Activated naive CD4-positive, alpha-beta T cell treated with anti-CD3 and anti-CD28 coated beads, Interleukin-2, amount 10 ng/mL, durations not matched to agents 7 days and 5 days (primary cell): ENCODE data around the gene MOB3A.
"Not testable (repeated sequence)": the region's sequence is repeated elsewhere in the genome, so short reads cannot be mapped to it uniquely, and the experiment has no call there.

Experiments
- CTCF ChIA-PET: fragments of 350-600 bp; sonication (Branson Sonifier 250); formaldehyde crosslinking; loops from one replicate; lab custom pipeline; 2021; ENCODE audit warnings: antibody characterized with exemption; lab: Charles Lee
- DNase-seq: peaks from one replicate; pipeline ENCODE4 v3.0.0-alpha.2; 2020
- H3K27ac Mint-ChIP-seq: one replicate; pipeline ENCODE4 v1.8.0; 2021; ENCODE audit warnings: mild to moderate bottlenecking, moderate library complexity, mixed read lengths
- H3K27me3 Mint-ChIP-seq: one replicate; pipeline ENCODE4 v1.8.0; 2021; ENCODE audit warnings: mild to moderate bottlenecking, mixed read lengths
- H3K36me3 Mint-ChIP-seq: one replicate; pipeline ENCODE4 v1.8.0; 2021; ENCODE audit warnings: mixed read lengths
- H3K4me1 Mint-ChIP-seq: one replicate; pipeline ENCODE4 v1.8.0; 2021; ENCODE audit warnings: mixed read lengths
- H3K4me3 Mint-ChIP-seq: one replicate; pipeline ENCODE4 v1.8.0; 2021; ENCODE audit warnings: mild to moderate bottlenecking, moderate library complexity, mixed read lengths
- H3K9me3 Mint-ChIP-seq: one replicate; pipeline ENCODE4 v1.8.0; 2021; ENCODE audit warnings: mixed read lengths

The MOB3A gene

DNA sequence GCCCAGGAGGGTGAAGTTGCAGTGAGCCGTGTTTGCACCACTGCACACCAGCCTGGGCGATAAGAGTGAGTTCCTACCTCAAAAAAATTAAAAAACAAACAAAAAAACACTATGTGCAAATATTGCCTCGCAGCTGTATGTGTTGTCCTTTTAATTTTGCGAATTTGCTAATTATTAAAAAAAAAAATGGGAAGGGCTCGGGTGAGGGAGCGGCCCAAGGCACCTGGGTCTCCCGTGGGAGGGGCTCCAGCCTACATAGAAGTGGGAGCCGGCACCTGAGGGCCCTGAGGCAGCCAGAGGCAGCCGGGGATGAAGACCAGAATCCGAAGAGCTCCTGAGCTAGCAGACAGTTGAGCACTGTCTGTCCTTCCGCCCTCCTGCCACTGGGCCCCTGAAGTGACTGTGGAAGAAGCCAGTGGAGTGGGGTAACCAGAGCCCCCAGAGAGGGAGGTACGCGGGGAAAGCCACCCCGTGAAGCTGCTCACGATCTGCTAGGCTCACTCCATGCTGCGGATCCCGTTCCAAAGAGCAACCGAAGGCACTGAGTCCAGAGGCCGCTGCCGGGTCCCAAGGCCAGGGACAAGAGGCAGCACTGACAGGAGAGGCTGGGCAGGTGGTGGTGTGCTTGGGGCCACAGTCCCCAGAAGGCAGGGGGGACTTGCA, 7.0 kb upstream of the MOB3A start:
- Mint-ChIP-seq H3K27ac (no peak overlapping the region), H3K9me3 (peaks cover 8% of the 10 kb centered on the region), H3K4me1 (peaks cover under 1% of the 10 kb centered on the region), H3K36me3 (peaks cover 52% of the 10 kb centered on the region), H3K4me3 (no peak overlapping the region), H3K27me3 (no peaks in the 10 kb centered on the region)
- no peak for DNase-seq
- CTCF ChIA-PET: no interaction called here

DNA sequence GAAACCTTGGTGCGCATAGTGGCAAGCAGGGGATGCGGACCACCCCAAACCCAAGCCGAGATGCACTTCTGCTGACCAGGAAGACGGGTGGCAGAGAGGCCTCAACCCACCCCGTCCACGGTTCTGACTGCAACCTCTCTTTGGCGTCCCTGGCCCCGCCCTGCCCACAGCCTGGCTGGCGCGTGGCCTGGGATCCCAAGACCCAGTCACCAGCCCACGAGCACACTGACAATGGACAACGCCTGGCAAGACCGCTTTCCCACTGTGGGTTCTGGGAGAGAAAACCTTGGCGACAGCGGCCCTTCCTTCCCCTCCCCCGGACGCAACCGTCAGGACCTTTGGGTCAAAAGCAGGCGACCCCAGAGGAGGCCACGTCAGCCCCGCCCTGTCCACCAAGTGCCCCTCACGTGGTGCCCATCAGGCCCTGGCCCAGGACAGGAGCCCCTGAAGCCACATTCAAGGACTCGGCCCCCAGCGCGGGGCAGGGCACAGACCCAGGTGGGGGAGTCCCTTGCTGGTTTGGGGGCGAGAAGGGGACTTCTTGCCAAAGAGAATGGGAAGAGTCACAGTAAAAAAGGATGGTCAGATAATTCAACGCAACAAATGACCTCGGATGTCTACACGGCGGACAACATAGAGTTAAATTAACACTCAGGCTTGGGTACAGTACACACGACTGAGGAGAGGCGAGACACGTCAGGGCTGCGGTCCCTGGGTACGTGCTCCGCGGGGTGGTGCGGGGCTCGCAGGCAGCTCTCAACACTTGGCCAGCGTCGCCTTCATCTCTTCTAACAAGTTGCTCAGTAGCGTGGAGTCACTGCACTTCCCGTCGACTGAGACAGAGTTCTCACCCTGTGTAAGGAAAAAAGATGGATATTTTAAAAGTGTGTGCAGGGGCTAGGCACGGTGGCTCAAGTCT, 5.5 kb upstream of the MOB3A start:
- DNase-seq: no peak
- H3K4me3 Mint-ChIP-seq: no peak overlapping the region
- H3K9me3 Mint-ChIP-seq: peaks cover 8% of the 10 kb centered on the region
- CTCF ChIA-PET: no interaction called here
- peaks cover 41% of the 10 kb centered on the region for H3K36me3 Mint-ChIP-seq
- no peaks in the 10 kb centered on the region for H3K27me3 Mint-ChIP-seq
- no peak overlapping the region for H3K27ac Mint-ChIP-seq
- H3K4me1 Mint-ChIP-seq: peaks cover 14% of the 10 kb centered on the region

DNA sequence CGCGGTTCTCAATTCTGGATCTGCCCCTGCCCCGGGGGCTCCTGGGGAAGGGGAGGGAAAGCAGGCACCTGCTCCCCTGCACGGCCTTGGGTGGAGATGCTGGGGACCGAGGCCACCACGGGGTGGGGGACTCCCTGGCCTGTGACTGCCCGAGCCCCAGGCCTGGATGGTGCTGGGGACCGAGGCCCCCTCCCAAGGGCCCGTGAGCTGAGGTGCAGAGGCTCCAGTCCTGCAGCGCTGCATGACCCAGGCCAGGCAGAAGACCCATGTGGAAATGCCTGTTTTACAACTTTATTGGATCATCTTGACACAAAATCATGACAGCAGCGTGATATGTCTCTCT, 4.6 kb upstream of the MOB3A start:
- Mint-ChIP-seq H3K4me1 (peaks cover 14% of the 10 kb centered on the region), H3K4me3 (no peak overlapping the region), H3K27me3 (peaks cover 4% of the 10 kb centered on the region), H3K36me3 (peaks cover 33% of the 10 kb centered on the region), H3K27ac (no peak overlapping the region), H3K9me3 (peaks cover 8% of the 10 kb centered on the region)
- CTCF ChIA-PET: no interaction called here
- DNase-seq: no peak

DNA sequence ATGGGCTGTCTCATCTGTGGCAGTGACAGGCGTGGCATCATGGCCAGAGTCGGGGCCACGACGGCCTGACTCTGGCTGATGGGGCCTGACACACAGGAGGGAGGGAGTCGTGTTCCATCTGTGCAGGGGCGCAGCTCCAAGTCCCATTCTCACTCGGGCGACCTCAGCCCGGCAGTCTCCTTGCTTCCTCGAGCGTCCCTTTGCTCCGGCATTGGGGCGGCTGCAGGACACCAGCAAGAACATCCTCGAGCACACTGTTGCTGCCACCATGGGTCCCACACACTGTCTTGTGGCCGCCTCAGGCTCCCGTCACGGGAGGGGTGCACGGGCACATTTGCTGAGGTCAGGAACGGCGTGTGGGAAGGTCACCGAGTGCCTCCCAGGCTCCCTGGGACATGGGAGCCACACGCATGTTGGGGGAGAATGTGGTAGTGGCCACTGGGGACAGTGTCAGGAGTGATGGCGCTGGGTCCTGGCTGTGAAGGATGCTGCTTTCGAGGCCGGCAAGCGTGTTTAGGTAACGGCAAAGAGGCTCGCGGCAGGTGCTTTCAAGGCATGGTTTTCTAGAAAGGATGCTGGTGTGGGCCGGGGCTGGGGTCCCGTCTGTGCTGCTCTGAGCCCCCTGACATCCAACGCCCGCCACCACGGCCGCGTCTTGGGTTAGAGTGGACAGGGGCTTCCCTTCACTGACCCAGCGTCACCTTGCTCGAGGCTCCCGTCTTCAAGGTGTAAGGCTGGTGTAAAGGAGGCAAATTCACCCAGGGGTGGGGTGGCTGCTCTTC, 4.0 kb upstream of the MOB3A start:
- H3K27me3 Mint-ChIP-seq: peaks cover 4% of the 10 kb centered on the region
- CTCF ChIA-PET: no interaction called here
- H3K4me3 Mint-ChIP-seq: no peak overlapping the region
- DNase-seq: no peak
- peaks cover 3% of the 10 kb centered on the region for H3K9me3 Mint-ChIP-seq
- H3K27ac Mint-ChIP-seq: no peak overlapping the region
- peaks cover 14% of the 10 kb centered on the region for H3K4me1 Mint-ChIP-seq
- peaks cover 32% of the 10 kb centered on the region for H3K36me3 Mint-ChIP-seq

DNA sequence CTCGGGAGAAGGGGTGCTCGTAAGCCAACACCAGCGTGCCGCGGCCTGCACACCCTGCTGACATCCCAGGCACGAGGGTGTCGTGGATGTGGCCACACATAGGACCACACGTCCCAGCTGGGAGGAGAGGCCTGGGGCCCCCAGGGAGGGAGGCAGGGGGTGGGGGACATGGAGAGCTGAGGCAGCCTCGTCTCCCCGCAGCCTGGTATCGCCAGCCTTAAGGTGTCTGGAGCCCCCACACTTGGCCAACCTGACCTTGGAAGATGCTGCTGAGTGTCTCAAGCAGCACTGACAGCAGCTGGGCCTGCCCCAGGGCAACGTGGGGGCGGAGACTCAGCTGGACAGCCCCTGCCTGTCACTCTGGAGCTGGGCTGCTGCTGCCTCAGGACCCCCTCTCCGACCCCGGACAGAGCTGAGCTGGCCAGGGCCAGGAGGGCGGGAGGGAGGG, 3.0 kb upstream of the MOB3A start:
- DNase-seq: no peak
- Mint-ChIP-seq H3K4me1 (peaks cover 23% of the 10 kb centered on the region), H3K4me3 (no peak overlapping the region), H3K36me3 (peaks cover 30% of the 10 kb centered on the region), H3K27ac (no peak overlapping the region), H3K9me3 (no peaks in the 10 kb centered on the region), H3K27me3 (peaks cover 4% of the 10 kb centered on the region)
- CTCF ChIA-PET: no interaction called here

DNA sequence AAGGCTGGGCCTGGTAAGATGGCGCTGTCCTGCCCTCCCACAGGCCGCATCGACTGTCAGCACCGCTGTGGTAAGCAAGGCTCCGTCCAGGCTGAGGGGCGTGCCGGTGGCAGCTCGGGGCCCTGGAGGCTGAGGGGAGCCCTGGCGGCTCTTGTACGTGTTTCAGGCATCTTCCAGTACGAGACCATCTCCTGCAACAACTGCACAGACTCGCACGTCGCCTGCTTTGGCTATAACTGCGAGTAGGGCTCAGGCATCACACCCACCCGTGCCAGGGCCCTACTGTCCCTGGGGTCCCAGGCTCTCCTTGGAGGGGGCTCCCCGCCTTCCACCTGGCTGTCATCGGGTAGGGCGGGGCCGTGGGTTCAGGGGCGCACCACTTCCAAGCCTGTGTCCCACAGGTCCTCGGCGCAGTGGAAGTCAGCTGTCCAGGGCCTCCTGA, 1.8 kb upstream of the MOB3A start:
- no peak for DNase-seq
- peak overlapping the region; percentile 80 for H3K4me3 Mint-ChIP-seq
- H3K36me3 Mint-ChIP-seq: peaks cover 31% of the 10 kb centered on the region
- H3K27ac Mint-ChIP-seq: no peak overlapping the region
- no peaks in the 10 kb centered on the region for H3K9me3 Mint-ChIP-seq
- peaks cover 32% of the 10 kb centered on the region for H3K4me1 Mint-ChIP-seq
- H3K27me3 Mint-ChIP-seq: peaks cover 4% of the 10 kb centered on the region
- CTCF ChIA-PET: interaction anchor here (0.6 kb wide), 1 partner anchor 45 kb away, joined by 4 read pairs; no protein-coding TSS in a partner anchor

DNA sequence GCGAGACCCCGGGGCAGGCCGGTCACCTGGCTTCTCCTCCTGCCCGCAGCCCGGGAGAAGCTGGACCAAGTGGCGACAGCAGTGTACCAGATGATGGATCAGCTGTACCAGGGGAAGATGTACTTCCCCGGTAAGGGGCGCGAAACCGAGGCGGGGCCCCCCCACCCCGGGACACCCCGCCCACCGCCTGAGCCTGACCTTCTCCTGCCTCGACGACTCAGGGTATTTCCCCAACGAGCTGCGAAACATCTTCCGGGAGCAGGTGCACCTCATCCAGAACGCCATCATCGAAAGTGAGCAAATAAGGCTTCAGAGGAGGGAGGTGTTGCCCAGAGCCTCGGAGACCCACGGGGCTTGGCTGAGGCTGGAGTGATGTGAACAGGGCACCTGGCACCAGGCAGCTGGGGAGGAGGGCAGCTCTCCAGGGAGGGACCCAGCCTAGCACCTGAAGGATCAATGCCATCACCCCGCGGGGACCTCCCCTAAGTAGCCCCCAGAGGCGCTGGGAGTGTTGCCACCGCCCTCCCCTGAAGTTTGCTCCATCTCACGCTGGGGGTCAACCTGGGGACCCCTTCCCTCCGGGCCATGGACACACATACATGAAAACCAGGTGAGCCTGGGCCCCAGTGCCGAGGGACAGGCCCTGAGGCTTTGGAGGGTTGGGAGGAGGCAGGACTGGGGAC, 1.2 kb upstream of the MOB3A start:
- DNase-seq: peak; percentile 71
- peaks cover 4% of the 10 kb centered on the region for H3K27me3 Mint-ChIP-seq
- H3K4me3 Mint-ChIP-seq: peak overlapping the region; percentile 80
- CTCF ChIA-PET: interaction anchor here (1.2 kb wide), 1 partner anchor 75 kb away, joined by 3 read pairs; no protein-coding TSS in a partner anchor
- no peaks in the 10 kb centered on the region for H3K9me3 Mint-ChIP-seq
- H3K4me1 Mint-ChIP-seq: peaks cover 35% of the 10 kb centered on the region
- H3K36me3 Mint-ChIP-seq: peaks cover 33% of the 10 kb centered on the region
- peak overlapping the region; percentile 93 for H3K27ac Mint-ChIP-seq

DNA sequence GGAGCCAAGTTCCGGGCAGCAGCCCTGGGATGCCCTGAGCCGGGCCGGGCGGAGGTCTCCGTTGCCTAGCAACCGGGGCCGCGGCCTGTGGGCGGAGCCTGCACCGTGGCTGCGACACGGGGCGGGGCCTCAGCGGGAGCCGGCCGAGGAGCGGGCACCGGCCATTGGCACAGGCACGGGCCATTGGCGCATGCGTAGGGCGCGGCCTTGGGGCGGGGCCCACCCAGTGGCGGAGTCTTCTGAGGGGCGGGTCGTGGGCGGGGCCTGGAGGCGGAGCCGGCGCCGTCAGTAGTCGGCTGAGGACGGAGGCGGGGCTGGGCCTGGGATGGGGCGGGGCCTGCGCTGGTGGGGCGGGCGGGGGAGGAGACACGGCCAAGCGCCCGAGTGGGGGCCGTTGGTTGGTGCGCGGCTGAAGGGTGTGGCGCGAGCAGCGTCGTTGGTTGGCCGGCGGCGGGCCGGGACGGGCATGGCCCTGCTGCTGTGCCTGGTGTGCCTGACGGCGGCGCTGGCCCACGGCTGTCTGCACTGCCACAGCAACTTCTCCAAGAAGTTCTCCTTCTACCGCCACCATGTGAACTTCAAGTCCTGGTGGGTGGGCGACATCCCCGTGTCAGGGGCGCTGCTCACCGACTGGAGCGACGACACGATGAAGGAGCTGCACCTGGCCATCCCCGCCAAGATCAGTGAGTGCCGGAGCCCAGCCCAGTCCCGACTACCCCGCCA, 515 bp upstream of the MOB3A start, which contains the start of gene IZUMO4:
IZUMO4 (plus strand) TSS at position 436 of the 723 bp plus-strand sequence; CDS start at position 467, 31 bp downstream.
- Mint-ChIP-seq H3K9me3 (no peaks in the 10 kb centered on the region), H3K27ac (peak within 1 kb of the TSS; percentile 93), H3K27me3 (peaks cover 4% of the 10 kb centered on the region), H3K4me3 (peak within 1 kb of the TSS; percentile 99), H3K4me1 (peaks cover 35% of the 10 kb centered on the region), H3K36me3 (peaks cover 33% of the 10 kb centered on the region)
- CTCF ChIA-PET: interaction anchor here (1.2 kb wide), 1 partner anchor 75 kb away, joined by 3 read pairs; no protein-coding TSS in a partner anchor
- peak; percentile 100 for DNase-seq

DNA sequence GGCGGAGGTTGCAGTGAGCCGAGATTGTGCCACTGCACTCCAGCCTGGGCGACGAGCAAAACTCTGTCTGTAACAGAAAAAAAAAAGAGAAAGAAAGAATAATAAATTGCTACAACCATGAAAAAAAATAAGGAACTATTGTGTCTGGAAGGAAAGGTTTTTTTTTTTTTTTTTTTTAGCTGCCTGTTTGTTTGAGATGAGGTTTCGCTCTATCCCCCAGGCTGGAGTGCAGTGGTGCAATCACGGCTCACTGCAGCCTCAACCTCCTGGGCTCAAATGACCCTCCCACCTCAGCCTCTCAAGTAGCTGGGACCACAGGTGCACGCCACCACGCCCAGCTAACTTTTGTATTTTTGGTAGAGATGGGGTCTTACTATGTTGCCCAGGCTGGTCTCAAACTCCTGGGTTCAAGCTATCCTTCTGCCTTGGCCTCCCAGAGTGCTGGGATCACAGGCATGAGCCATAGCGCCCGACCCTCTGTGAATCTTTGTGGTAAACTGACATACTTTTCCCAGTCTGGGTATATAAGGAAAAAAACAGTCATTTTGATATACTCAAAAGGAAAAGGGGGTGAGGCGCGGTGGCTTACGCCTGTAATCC, 4.1 kb downstream of the MOB3A start:
- H3K36me3 Mint-ChIP-seq: peaks cover 57% of the 10 kb centered on the region
- H3K4me3 Mint-ChIP-seq, DNase-seq, H3K27me3 Mint-ChIP-seq, CTCF ChIA-PET, H3K27ac Mint-ChIP-seq, H3K9me3 Mint-ChIP-seq: not testable (repeated sequence)
- peaks cover 66% of the 10 kb centered on the region for H3K4me1 Mint-ChIP-seq

DNA sequence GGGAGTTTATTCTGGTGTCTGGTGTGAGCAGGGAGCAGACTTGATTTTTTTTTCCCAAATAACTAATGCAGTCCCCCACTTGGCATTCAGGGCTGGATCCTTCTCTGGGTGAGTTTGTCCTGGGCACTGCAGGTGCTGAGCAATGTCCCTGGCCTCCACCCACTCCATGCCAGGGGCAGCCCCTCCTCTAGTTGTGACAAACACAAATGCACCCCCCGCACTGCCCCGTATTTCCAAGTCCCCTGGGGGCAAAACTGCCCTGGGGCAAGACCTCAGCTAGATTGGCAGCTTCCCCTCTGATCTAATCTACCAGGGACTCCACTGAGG, 6.4 kb downstream of the MOB3A start:
- no peak for DNase-seq
- H3K27me3 Mint-ChIP-seq: peaks cover 6% of the 10 kb centered on the region
- peak overlapping the region; percentile 66 for H3K4me3 Mint-ChIP-seq
- H3K9me3 Mint-ChIP-seq: no peaks in the 10 kb centered on the region
- CTCF ChIA-PET: no interaction called here
- H3K36me3 Mint-ChIP-seq: peaks cover 62% of the 10 kb centered on the region
- H3K27ac Mint-ChIP-seq: peak overlapping the region; percentile 90
- peaks cover 76% of the 10 kb centered on the region for H3K4me1 Mint-ChIP-seq

DNA sequence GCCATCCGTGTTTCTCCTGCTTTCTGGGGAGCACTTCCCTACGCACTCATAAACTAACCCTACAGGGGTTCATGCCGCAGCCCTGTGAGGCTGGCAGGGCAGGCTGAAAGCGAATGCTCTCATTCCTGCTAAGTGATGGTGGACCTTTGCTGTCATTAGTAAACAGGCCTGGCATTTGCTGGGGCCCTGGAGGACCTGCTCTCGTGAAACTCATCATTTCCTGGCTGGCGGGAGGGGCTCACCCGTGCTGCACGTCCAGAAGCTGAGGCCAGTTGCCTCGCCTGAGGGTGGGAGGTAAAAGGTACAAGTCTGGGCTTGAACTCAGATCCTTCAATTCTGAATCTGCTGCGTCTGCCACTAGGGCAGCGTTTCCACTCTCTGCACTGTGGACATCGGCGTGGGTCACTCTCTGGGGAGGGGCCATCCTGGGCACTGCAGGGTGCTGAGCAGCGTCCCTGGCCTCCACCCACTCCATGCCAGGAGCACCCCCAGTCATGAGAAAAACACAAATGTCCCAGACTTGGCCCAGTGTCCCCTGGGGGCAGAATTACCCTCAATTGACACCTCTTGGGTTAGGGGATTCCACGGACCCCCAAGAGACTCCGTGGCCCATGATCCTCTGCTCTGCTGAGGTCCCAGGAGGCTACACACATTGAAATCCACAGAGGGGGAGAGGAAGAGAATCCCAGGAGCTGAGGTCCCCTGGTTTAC, 7.0 kb downstream of the MOB3A start:
- Mint-ChIP-seq H3K36me3 (peaks cover 62% of the 10 kb centered on the region), H3K27ac (peak overlapping the region; percentile 90), H3K4me1 (peaks cover 71% of the 10 kb centered on the region), H3K4me3 (peak overlapping the region; percentile 66), H3K9me3 (no peaks in the 10 kb centered on the region), H3K27me3 (peaks cover 6% of the 10 kb centered on the region)
- DNase-seq: peak; percentile 37
- CTCF ChIA-PET: no interaction called here

DNA sequence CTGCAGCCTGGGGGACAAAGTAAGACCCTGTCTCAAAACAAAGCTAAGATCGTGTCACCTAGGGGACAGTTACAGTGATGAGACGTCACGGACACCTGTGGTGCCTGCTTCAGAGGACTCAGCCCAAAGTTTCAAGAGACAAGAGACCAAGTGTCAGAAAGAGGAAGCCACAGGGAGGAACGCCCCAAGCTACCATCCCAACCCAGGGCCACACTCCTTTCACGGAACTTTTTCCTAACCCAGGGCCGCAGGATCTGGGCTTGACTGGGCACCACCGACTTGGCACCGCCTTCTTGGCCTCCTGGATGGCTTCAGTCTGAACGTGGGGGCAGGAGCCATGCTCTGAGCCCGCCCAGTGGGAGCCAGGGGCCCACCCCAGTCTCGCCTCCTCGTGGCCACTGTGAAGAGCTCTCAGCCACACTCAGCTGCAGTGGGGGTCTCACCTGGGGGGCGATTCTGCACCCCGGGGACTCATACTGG, 8.5 kb downstream of the MOB3A start:
- DNase-seq: peak; percentile 58
- Mint-ChIP-seq H3K27me3 (peaks cover 6% of the 10 kb centered on the region), H3K4me1 (peaks cover 61% of the 10 kb centered on the region), H3K36me3 (peaks cover 67% of the 10 kb centered on the region), H3K9me3 (no peaks in the 10 kb centered on the region), H3K4me3 (peak overlapping the region; percentile 57), H3K27ac (peak overlapping the region; percentile 90)
- CTCF ChIA-PET: interaction anchor here (0.6 to 1.3 kb wide), 7 partner anchors 18 to 234 kb away, joined by 3 to 4 read pairs (median 3); no protein-coding TSS in a partner anchor
